Activated CD8-positive, alpha-beta memory T cell treated with anti-CD3 and anti-CD28 coated beads, Interleukin-2, amount 50 U/mL, for 48 hours (primary cell): ENCODE results near the gene GUSB.
"Not testable (repeated sequence)": the region's sequence is repeated elsewhere in the genome, so short reads cannot be mapped to it uniquely, and the experiment has no call there.

Experiments used
- DNase-seq: peaks from one replicate; pipeline ENCODE4 v3.0.0-alpha.2; 2020

Gene GUSB

DNA sequence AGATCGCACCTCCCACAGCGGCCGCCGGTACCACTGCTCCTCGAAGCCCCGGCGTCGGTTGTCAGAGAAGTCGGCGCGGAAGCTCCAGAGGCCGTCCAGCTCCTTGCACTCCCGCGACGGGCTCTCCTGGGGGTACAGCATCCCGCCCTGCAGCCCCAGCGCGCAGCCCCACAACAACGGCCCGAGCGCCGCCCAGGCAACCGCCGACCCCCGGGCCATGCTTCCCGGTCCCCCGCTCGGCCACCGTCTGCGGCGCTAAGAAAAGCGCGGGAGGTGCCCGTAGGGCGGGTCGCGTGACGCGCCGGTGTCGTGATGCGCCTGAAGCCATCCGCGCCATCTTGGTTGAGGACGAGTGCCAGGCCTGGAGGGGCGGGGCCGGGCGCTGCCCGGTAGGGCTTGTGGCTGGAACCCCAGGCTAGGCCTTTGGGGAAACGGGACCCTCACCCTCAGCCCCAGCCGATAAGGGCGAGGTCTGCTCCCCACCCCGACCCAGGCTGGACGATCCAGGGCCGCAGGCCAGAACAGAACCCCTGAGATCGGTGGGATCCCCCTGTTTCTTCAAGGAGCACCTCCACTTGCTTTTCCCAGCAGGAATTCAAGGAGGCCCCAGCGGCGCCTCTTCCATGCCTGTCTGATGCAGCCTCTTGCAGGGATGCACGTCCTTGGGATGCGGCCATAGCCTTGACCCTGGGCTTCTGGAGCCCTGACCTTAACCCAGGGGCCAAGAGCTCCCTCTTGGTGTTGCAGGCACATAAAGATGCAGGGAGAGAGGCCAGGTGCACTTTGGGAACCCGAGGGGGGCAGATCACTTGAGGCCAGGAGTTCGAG lies at the start of gene GUSB:
Gene GUSB (minus strand): TSS at position 249 of the 828 bp plus-strand sequence. CDS start 30 bp downstream, at position 219.
- peak; percentile 95 for DNase-seq

DNA sequence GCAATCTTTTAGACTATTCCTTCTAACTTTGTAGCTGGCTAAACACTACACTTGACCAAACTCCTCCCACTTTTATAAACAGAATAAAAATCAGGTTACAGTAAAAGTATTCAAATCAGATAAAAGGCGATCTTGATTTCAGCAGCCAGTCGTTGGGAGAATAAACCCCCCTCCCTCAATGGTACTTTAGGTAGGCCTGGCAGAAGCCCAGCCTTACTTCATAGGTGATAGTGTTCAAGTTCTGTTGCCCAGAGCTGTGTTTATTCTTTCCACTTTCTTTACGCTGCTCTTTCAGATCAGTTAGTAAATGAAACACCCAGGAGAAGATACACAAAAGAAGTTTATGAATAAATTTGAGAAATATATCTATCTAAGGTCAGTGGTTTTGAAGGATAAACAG lies 46.3 kb upstream of the GUSB start:
- not testable (repeated sequence) for DNase-seq

DNA sequence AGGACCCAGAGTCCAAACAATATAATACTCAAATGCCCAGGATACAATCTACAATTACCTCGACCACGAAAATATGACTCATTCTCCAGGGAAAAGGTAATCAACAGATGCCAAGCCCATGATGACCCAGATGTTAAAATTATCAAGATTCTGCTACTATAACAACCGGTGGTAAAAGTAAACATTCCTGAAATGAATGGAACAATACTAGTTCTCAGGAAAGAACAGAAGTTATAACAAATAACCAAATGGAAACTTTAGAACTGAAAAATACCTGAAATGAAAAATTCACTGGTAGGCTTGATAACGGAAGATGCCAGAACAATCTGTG lies 34.1 kb upstream of the GUSB start:
- no peak for DNase-seq

DNA sequence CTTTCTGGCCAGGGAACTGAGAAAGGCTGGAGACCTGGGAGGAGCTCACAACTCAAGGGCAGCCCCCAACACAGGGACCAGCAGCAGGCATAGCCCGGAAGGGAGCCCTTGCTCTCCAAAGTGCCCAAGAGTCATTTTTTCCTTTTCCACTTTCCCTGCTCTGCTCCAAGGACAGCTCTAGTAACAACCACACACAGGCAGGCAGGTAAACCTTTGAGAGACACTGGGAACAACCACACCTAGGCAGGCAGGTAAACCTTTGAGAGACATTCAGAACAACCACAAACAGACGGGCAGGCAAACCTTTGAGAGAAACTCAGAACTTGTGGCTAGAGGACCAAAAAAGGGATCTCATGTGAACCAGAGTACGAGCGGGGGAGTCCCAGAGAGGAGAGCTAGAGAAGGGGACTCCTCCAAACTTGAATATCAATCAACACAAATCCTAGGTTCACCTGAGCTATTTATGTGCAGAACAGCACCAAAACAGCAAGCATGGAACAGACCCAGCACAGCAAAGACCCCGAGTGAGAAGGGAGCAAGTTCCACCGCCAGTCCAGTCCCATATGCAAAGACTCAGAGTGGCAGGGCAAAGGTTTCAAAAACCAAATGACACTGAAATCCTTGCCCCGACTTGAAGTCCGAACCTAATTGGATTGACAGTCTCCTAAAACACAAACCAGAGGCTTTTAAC lies 33.6 kb upstream of the GUSB start:
- DNase-seq: no peak

DNA sequence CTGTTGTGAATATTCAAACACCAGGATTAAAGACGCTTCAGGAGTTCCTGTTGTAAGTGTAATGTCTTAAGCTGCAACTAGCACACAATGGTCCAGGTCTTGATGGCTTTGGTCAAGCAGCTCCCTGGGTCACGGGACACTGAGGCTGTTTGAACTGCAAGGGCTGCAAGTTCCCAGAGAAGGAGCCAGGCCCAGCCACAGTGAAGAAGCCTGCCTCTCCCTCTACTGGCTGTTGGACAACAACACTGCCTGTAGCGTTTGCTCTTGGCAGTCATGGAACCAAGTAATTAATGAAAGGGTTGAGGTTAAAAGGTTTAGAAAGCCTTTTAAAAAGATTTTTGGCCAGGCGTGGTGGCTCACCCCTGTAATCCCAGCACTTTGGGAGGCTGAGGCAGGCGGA lies 31.9 kb upstream of the GUSB start:
- DNase-seq: no peak

DNA sequence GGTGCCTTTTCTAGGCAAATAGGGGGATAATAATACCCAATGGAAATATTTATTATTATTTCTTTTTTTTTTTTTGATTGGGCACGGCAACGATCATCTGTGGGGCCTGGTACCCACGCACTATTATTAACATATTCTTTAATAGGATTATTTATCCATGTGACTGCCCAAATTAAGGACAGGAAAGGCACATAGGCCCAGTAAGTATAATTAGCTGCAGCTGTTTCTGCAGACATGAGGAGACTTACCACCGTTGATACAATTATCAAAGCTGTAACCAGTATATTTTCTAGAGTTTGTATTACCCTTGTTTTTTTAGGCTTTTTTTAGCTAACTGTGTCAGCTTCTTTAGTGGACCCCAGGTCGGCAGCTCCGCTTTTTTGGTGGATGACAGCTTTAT lies 25.2 kb upstream of the GUSB start:
- DNase-seq: no peak

DNA sequence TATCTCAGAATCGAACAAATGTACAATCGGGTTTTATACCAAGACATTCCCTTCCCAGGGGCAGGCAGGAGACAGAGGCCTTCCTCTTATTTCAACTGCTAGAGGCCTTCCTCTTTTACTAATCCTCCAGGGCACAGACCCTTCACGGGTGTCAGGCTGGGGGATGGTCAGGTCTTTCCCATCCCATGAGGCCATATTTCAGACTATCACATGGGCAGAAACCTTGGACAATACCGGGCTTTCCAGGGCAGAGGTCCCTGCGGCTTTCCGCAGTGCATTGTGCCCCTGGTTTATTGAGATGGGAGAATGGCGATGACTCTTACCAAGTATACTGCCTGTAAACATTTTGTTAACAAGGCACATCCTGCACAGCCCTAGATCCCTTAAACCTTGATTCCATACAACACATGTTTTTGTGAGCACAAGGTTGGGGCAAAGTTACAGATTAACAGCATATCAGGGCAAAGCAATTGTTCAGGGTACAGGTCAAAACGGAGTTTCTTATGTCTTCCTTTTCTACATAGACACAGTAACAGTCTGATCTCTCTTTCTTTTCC lies 23.2 kb upstream of the GUSB start:
- DNase-seq: not testable (repeated sequence)

DNA sequence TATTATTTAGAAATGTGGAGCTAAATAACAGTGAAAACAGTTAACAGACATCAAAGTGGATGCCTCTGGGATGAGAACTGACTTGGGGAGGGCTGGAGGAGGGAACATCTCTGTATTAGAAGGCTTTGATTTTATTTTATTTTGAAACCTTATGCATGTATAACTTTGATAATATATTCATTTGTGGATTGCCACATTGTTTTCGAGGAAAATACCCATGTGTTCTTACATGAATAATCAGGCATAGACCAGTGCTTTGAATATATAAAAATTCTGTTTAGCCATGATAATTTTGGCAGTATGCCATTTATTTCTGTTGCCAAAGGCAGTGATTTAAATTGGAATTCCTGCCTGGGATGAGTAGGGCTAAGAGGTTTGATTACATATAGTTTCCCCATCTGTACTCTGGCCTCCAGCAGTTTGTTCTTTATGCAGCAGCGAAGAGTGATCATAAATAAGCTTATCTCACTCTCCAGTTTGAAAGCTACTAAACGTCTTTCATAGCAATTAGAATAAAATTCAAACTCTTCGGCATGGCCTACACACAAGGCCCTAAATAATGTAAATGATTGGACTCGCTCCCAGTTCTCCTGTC lies 18.9 kb upstream of the GUSB start:
- DNase-seq: not testable (repeated sequence)

DNA sequence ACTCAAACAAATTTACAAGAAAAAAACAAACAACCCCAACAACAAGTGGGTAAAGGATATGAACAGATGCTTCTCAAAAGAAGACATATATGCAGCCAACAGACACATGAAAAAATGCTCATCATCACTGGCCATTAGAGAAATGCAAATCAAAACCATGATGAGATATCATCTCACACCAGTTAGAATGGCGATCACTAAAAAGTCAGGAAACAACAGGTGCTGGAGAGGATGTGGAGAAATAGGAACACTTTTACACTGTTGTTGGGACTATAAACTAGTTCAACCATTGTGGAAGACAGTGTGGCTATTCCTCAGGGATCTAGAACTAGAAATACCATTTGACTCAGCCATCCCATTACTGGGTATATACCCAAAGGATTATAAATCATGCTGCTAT lies 13.0 kb upstream of the GUSB start:
- not testable (repeated sequence) for DNase-seq

DNA sequence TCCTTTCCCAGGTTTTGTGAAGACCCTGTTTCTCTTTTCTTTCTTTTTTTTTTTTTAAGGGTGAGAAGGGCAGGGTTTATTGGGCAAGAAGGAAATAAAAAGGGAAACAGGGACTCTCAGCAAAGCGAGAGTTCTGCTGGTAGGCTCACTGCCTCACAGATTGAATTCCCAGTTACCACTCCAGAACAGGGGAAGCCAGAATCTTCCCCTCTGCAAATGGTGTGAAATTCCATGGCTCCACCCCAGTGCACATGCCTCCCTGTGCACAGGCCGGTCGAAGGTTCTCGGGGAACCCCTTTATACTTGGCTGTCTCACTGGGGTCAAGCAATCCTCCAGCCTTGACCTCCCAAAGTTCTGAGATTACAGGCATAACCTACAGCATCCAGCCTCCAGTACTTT lies 10.5 kb upstream of the GUSB start:
- no peak for DNase-seq

DNA sequence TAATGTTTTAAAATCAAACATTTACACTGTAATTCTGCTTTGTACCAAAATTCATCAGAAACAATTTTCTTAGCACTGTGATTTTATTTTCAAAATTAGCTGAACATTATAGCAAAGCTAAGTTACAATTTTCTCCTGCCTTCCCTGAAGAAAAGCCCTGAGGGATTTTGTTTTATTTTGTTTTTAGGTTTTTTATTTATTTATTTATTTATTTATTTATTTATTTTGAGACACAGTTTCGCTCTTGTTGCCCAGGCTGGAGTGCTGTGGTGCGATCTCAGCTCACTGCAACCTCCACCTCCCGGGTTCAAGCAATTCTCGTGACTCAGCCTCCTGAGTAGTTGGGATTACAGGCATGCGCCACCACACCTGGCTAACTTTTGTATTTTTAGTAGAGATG lies 9.8 kb upstream of the GUSB start:
- DNase-seq: not testable (repeated sequence)

DNA sequence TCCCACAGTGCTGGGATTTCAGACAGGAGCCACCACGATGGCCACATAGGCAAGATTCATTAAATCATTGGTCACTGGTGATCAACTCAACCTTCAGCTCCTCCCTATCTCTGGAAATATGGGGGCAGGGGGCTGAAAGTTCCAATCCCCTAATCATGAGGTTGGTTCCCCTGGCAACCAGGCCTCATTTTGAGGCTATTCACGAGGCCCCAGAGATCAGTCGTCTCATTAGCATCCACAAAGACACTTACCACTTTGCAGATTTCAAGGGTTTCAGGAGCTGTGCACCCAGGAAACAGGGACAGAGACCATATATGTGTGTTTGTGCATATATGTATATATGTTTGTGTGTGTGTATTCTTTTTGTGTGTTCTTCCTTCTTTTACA lies 7.7 kb upstream of the GUSB start:
- DNase-seq: no peak

DNA sequence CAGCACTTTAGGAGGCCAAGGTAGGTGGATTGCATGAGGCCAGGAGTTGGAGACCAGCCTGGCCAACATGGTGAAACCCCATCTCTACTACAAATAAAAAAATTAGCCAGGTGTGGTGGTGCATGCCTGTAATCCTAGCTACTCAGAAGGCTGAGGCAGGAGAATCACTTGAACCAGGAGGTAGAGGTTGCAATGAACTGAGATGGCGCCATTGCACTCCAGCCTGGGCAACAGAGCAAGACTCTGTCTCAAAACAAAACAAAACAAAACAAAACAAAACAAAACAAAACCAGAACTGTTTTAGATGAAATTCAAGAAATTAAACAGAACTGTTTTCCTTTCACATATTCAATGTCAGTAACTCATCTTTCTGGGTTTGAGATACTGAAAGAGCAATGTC lies 6.5 kb upstream of the GUSB start:
- not testable (repeated sequence) for DNase-seq

DNA sequence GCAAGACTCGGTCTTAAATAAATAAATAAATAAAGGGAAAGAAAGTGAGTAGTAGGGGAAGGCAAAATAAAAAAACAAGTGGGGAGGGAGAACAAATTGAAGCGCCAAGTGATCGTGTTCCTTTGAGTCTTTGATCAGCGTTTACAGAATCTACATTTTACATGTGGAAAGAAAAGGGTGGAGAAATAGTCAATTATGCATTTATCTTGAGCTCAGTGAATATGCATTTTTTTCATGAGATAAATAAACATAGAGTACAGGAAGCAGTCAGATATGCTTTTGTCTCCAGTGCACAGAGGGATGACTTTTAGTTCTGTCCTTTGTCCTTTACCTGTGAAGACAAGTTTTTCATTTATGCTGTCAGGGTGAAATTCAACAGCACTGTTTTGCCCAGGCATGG lies 6.1 kb upstream of the GUSB start:
- no peak for DNase-seq

DNA sequence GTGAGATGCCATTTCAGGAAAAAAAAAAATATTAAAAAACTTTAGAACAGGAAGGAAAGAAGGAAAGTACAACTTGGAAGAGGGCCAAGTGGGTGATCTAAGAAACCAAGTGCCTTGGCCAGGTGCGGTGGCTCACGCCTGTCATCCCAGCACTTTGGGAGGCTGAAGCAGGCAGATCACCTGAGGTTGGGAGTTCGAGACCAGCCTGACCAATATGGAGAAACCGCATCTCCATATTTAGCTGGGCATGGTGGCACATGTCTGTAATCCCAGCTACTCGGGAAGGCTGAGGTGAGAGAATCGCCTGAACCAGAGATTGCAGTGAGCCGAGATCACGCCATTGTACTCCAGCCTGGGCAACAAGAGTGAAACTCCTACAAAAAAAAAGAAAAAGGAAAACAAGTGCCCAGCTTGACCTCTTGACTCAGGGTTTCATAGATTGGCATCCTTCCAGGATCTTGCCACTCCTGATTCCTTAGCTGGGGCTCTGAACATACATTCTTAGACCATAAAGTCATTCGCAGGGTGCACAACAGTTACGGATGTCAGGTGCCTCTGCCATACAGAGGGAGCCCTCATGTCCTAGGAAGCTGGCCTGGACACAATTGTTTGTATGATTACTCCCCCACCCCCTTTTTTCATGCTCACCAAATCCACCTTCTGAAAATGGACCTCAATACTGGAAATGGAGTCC lies 2.1 kb upstream of the GUSB start:
- DNase-seq: no peak

DNA sequence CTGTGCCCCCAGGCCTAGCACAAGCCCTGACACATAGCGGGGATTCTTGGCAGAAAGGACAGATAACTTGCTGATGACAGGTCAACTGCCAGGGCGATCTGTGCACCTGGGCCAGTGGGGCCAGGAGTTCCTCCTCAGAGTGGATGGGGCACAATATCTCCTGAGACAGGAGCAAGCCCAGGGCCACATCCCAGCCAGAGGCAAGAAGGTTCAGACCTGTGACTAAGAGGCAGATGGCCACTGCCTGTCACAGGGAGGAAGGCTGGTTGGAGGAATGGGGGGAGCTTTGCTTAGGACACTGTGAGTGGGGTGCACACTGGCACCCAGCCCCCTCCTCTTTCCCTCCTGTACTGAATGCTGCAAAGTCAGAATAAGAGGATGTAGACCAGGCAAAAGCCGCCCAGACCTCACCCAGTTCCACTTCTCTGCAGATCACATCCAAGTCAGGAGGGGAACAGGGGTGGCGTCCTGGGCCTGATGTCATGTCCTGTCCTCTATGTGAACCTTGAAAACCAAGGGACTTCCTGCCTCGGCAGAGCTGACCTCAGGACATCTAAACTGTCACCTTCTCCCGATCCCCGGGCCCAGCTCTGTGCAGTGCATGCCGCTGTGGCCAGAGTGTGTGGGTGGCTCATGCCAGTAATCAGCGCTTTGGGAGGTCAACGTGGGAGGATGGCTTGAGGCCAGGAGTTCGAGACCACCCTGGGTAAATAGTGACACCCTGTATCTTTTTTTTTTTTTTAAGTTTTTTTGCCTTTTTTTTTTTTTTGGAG lies 1.3 kb downstream of the GUSB start:
- peak; percentile 77 for DNase-seq

DNA sequence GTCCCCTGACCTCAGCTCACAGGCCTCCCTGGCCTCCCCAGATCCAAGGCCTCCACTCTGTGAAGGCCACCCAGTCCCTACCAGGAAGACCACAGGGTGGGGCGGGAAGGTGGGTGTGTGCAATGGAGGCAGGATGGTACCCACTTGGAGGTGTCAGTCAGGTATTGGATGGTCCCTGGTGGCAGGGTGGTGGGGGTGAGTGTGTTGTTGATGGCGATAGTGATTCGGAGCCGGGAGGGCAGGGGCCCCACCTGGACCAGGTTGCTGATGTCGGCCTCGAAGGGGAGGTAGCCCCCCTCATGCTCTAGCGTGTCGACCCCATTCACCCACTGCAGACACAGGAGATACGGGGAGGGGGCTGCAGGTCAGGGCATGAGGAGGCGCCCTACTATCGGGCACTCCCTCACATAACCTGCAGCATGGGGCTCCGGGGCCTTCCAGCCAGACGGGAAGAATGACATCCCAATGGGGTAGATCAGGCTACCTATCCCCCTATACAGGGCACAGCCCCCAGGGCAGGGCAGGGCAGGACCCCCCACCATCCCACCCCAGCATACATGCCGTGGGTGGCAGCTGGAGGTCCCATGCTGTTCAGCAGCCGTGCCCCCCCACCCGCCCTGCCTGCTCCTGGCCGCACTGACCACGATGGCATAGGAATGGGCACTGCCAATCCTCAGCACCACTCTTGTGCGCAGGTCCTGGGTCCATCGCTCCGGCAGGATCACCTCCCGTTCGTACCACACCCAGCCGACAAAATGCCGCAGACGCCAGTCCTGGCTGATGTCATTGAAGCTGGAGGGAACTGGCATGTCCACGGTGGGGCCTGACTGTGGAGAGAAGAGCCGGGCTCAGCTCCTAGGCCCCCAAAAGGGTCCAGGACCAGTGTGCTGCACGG lies 2.2 kb downstream of the GUSB start:
- no peak for DNase-seq

DNA sequence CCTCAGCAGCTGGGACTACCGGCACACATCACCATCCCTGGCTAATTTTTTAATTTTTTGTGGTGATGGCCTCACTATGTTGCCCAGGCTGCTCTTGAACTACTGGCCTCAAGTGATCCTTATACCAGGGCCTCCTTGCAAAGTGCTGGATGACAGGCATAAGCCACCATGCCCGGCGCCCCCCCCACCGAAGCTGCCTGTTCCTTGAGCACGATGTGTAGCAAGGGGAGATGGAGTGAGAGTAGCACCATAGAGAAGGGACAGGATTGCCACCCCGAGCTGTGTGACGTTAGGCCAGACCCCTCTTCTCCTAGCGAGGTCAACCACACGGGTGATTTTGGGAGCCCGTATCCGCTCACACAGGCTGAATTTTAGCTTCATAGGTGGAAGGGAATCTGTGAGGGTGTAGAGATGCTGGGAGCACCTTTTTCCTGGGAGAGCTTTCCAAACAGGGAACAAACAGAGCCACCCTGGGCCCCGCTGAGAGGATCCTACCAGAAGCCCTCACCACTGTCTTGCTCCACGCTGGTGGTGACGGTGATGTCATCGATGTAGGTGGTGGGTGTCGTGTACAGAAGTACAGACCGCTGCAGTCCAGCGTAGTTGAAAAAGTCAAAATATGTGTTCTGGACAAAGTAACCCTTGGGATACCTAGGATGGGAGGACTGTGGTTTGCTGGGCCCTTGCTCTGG lies 3.0 kb downstream of the GUSB start:
- DNase-seq: no peak

DNA sequence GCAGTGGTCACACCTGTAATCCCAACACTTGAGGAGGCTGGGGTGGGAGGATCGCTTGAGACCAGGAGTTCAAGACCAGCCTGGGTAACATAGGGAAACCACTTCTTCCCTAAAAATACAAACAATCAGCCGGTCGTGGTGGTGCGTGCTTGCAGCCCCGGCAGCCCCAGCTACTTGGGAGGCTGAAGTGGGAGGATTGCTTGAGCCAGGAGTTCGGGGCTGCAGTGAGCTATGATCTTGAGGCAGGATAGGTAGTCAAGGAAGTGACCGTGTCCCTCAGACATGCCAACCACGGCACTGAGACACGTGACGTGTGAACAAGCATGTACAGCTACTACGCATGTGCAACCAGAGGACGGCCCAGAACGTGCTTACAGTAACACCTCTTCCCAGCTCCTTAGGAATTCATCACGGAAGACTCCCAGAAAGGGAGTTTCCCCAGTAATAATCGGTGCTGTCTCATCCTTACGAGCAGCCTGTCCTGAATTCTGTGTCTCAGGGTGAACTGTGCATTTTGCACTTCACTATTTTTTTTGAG lies 5.3 kb downstream of the GUSB start:
- DNase-seq: no peak

DNA sequence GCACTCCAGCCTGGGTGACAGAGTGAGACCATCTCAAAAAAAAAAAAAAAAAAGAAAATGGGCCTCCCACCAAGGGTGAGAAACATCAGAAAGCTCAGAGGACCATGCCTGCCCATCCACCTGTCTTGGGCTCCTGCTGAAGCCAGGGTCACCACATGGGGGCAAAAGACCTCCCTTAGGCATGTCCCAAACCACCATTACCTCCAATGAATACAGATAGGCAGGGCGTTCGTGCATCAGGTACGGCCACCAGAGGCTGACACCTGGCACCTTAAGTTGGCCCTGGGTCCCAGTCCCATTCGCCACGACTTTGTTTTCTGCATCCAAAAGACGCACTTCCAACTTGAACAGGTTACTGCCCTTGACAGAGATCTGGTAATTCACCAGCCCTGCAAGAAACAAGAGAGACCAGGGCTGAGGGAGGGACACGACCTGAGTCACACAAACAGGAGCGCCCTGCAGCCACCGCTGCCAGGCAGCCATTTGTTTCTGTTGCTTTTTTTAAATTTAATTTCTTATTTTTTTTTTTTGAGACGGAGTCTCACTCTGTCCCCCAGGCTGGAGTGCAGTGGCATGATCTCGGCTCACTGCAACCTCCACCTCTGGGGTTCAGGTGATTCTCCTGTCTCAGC lies 6.1 kb downstream of the GUSB start:
- no peak for DNase-seq
